ENCODE results near the gene B3GALT6. TPM values are rescaled to one million over a fixed set of nuclear protein-coding genes. Genes with fewer than 3 reads are reported as not detected.

The B3GALT6 gene
- total and polyA plus RNA-seq, 11 donors = 6.7 to 21.4 (median 11.2) TPM

GRCh38 chr1:1215080-1215676 lies 16.9 kb upstream of the B3GALT6 start:
- intact Hi-C loops (cut with DNase I) = no loop called here
- H3K4me1 ChIP-seq = peaks cover 0 to 46% (median 21%) of the 10 kb centered on the region in 12 donors
- peak overlapping the region in 5 of 12 donors; percentile 53 to 86 (median 81) for H3K27ac ChIP-seq
- H3K36me3 ChIP-seq = peaks cover 0 to 44% (median 31%) of the 10 kb centered on the region in 9 donors
- H3K4me3 ChIP-seq = no peak overlapping the region
- no peak for TF ChIP-seq CTCF (IDR thresholded peaks at IDR 0.05)
- no peak for TF ChIP-seq POLR2A (IDR thresholded peaks at IDR 0.05)
- DNase-seq = peak in 1 of 5 donors; percentile 43
- 35 to 57% (median 51%) methylated on average over 8 to 11 of the region's 11 CpGs for WGBS, 4 donors
- ATAC-seq = peak in 1 of 4 donors; percentile 5
- H3K9me3 ChIP-seq = no peaks in the 10 kb centered on the region
- H3K27me3 ChIP-seq = peaks cover 0 to 2% (median 0%) of the 10 kb centered on the region in 9 donors

GRCh38 chr1:1215881-1216605 lies 16.0 kb upstream of the B3GALT6 start:
- no peaks in the 10 kb centered on the region for H3K9me3 ChIP-seq
- TF ChIP-seq POLR2A (IDR thresholded peaks at IDR 0.05) = no peak
- TF ChIP-seq CTCF (IDR thresholded peaks at IDR 0.05) = no peak
- H3K36me3 ChIP-seq = peaks cover 0 to 53% (median 40%) of the 10 kb centered on the region in 9 donors
- no peak for ATAC-seq
- intact Hi-C loops (cut with DNase I) = no loop called here
- H3K4me1 ChIP-seq = peaks cover 0 to 46% (median 21%) of the 10 kb centered on the region in 12 donors
- DNase-seq = no peak
- 86 to 93% (median 87%) methylated on average over 10 to 21 of the region's 21 CpGs for WGBS, 4 donors
- H3K27me3 ChIP-seq = peaks cover 0 to 2% (median 0%) of the 10 kb centered on the region in 9 donors
- peak overlapping the region in 1 of 12 donors; percentile 28 for H3K4me3 ChIP-seq
- H3K27ac ChIP-seq = peak overlapping the region in 9 of 12 donors; percentile 24 to 86 (median 68)

DNA sequence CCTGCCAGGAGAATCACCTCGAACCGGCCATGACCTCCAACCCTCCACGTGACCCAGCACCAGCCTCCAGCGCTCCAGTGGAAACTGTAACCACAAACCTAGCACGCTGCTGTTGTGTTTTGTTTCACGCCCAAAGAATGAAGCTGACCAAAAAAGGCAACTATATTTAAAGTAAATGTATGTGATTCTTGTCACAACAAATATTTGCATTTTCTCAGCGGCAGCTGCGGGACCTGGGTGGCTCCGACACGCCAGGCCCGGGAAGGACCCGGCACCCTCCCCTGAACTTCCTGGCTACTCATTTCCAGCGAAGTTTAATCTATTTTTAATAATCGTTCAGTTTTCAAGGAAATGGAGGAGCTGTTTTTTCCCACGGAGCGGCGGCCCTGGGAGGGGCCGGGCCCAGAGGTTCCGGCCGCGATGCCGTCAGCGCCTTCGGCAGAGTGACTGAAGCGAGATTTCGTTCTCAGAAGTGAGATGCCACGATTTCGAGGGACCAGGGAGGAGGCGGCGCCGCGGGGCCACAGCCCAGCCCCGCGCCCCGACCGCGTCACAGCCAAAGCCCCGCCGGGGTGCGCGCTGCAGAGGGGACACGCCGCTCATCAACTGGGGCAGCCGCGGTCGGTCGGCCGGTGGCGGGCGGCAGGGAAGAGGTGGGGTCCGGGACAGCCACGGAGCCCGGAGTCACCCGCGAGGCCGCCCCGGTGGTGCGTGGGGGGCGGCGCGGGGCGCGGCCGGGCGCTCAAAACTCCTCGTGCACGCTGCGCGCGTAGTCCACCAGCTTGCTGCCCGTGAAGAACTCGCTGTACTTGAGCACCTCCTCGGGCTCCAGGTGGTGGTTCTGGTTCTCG lies 15.0 kb upstream of the B3GALT6 start:
- H3K27ac ChIP-seq = peak overlapping the region in 11 of 12 donors; percentile 24 to 86 (median 62)
- TF ChIP-seq CTCF (IDR thresholded peaks at IDR 0.05) = no peak
- TF ChIP-seq POLR2A (IDR thresholded peaks at IDR 0.05) = no peak
- 75 to 86% (median 84%) methylated on average over 66 to 74 of the region's 74 CpGs for WGBS, 4 donors
- peaks cover 0 to 62% (median 50%) of the 10 kb centered on the region in 9 donors for H3K36me3 ChIP-seq
- intact Hi-C loops (cut with DNase I) = no loop called here
- no peaks in the 10 kb centered on the region for H3K9me3 ChIP-seq
- DNase-seq = no peak
- peaks cover 0 to 46% (median 21%) of the 10 kb centered on the region in 12 donors for H3K4me1 ChIP-seq
- ATAC-seq = peak in 1 of 4 donors; percentile 34
- peaks cover 0 to 2% (median 0%) of the 10 kb centered on the region in 9 donors for H3K27me3 ChIP-seq
- peak overlapping the region in 5 of 12 donors; percentile 4 to 32 (median 12) for H3K4me3 ChIP-seq
